ENCODE results near the gene KDM7A.

DNA sequence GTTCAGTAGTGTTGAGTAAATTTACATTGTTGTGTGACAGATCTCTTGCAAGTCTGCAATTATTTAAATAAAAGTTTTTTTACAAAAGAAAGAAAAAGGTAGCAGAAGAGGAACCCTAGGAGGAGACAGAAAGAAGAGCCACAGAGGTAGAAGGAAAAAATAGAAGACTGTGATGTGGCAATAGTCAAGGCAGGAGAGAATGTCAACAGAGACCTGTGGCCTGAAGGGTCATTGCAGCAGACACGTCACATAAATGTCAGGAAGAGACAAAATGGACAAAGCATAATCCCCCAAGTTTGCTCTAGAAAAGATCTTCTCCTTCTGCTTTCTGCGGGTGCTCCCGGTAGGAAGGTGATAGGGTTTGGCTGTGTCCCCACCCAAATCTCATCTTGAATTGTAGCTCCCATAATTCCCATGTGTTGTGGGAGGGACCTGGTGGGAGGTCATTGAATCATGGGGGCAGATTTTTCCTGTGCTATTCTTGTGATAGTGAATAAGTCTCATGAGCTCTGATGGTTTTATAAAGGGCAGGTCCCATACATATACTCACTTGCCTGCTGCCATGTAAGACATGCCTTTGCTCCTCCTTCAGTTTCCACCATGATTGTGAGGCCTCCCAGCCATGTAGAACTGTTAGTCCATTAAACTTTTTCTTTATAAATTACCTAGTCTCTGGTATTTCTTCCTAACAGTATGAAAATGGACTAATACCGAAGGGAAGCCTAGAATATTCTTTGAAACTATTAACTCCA lies 41.1 kb upstream of the KDM7A start:
- no peak for TF ChIP-seq POLR2A (IDR thresholded peaks at IDR 0.05)
- TF ChIP-seq, protein P1, sequence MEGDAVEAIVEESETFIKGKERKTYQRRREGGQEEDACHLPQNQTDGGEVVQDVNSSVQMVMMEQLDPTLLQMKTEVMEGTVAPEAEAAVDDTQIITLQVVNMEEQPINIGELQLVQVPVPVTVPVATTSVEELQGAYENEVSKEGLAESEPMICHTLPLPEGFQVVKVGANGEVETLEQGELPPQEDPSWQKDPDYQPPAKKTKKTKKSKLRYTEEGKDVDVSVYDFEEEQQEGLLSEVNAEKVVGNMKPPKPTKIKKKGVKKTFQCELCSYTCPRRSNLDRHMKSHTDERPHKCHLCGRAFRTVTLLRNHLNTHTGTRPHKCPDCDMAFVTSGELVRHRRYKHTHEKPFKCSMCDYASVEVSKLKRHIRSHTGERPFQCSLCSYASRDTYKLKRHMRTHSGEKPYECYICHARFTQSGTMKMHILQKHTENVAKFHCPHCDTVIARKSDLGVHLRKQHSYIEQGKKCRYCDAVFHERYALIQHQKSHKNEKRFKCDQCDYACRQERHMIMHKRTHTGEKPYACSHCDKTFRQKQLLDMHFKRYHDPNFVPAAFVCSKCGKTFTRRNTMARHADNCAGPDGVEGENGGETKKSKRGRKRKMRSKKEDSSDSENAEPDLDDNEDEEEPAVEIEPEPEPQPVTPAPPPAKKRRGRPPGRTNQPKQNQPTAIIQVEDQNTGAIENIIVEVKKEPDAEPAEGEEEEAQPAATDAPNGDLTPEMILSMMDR (IDR thresholded peaks at IDR 0.05 in 4 of 5, conservative IDR thresholded peaks at IDR 0.05 in 1 of 5), result no peak

All from gastrocnemius medialis (tissue), 4 donors.